ENCODE data around the gene FRMD6.

- TF ChIP-seq REST (IDR thresholded peaks at IDR 0.05; ENCODE audit: insufficient read depth in 1 of 2, low read depth in 2 of 2, low read length in 2 of 2), result no peak
- TF ChIP-seq POLR2AphosphoS5 (IDR thresholded peaks at IDR 0.05; ENCODE audit: low read depth, low read length), result no peak
- no peak for TF ChIP-seq SIN3A (IDR thresholded peaks at IDR 0.05; ENCODE audit: borderline replicate concordance, insufficient read depth, low read length)
Observed at GRCh38 chr14:51644217-51644933, 7.3 kb upstream of the FRMD6 start.

Measured in PFSK-1 (cell line).